ENCODE results near the gene RNF157. TPM values are rescaled to one million over a fixed set of nuclear protein-coding genes. Genes with fewer than 3 reads are reported as not detected.
A peak's percentile ranks its signal among the peaks of the same experiment; 100 is the strongest.

Gene RNF157
- total and polyA plus RNA-seq, 2 experiments from 2014 or later: 11.0 to 15.0 TPM

GRCh38 chr17:76115138-76115754 is 125.0 kb downstream of the RNF157 start:
- Histone ChIP-seq H3K27me3 (no peaks in the 10 kb centered on the region), H3K4me1 (ENCODE audit: low read depth) (no peaks in the 10 kb centered on the region), H3K36me3 (no peaks in the 10 kb centered on the region), H3K9me3 (ENCODE audit: low read depth) (no peaks in the 10 kb centered on the region), H3K4me3 (no peak overlapping the region), H3K27ac (no peak overlapping the region)
- no peak for TF ChIP-seq CTCF (IDR thresholded peaks at IDR 0.05; ENCODE audit: low read depth, low read length)
- no peak for DNase-seq (ENCODE audit: low read depth in 1 of 2, low spot score in 1 of 2)

GRCh38 chr17:76111956-76112355 is 128.3 kb downstream of the RNF157 start:
- TF ChIP-seq CTCF (IDR thresholded peaks at IDR 0.05; ENCODE audit: low read depth, low read length): no peak

GRCh38 chr17:76107509-76107908 is 132.8 kb downstream of the RNF157 start:
- no peak overlapping the region for H3K27ac ChIP-seq
- H3K36me3 ChIP-seq: no peaks in the 10 kb centered on the region
- no peaks in the 10 kb centered on the region for H3K27me3 ChIP-seq
- no peaks in the 10 kb centered on the region for H3K9me3 ChIP-seq (ENCODE audit: low read depth)
- peak; percentile 16 for TF ChIP-seq CTCF (IDR thresholded peaks at IDR 0.05; ENCODE audit: low read depth, low read length)
- peak in 1 of 2 donors; percentile 23 for DNase-seq (ENCODE audit: low read depth in 1 of 2, low spot score in 1 of 2)
- peaks cover 3% of the 10 kb centered on the region for H3K4me1 ChIP-seq (ENCODE audit: low read depth)
- H3K4me3 ChIP-seq: no peak overlapping the region

More at GRCh38 chr17:76111956-76112355, 128.3 kb downstream of the RNF157 start:
- no peak for DNase-seq (ENCODE audit: low read depth in 1 of 2, low spot score in 1 of 2)
- Histone ChIP-seq H3K9me3 (ENCODE audit: low read depth) (no peaks in the 10 kb centered on the region), H3K27ac (no peak overlapping the region), H3K36me3 (no peaks in the 10 kb centered on the region), H3K4me3 (no peak overlapping the region), H3K4me1 (ENCODE audit: low read depth) (no peaks in the 10 kb centered on the region), H3K27me3 (no peaks in the 10 kb centered on the region)

- Histone ChIP-seq H3K4me1 (ENCODE audit: low read depth) (peaks cover 5% of the 10 kb centered on the region), H3K4me3 (no peak overlapping the region), H3K36me3 (peaks cover under 1% of the 10 kb centered on the region), H3K9me3 (ENCODE audit: low read depth) (no peaks in the 10 kb centered on the region), H3K27ac (no peak overlapping the region), H3K27me3 (no peaks in the 10 kb centered on the region)
- DNase-seq (ENCODE audit: low read depth in 1 of 2, low spot score in 1 of 2): no peak
- TF ChIP-seq CTCF (IDR thresholded peaks at IDR 0.05; ENCODE audit: low read depth, low read length): no peak
Observed at GRCh38 chr17:76106703-76107102, 133.6 kb downstream of the RNF157 start.

- no peak for DNase-seq (ENCODE audit: low read depth in 1 of 2, low spot score in 1 of 2)
Observed at GRCh38 chr17:76104896-76105231, 135.4 kb downstream of the RNF157 start.

More at GRCh38 chr17:76104896-76105231, 135.4 kb downstream of the RNF157 start:
- Histone ChIP-seq H3K36me3 (peaks cover 12% of the 10 kb centered on the region), H3K4me1 (ENCODE audit: low read depth) (peaks cover 5% of the 10 kb centered on the region), H3K27me3 (no peaks in the 10 kb centered on the region), H3K4me3 (no peak overlapping the region), H3K27ac (no peak overlapping the region), H3K9me3 (ENCODE audit: low read depth) (no peaks in the 10 kb centered on the region)
- no peak for TF ChIP-seq CTCF (IDR thresholded peaks at IDR 0.05; ENCODE audit: low read depth, low read length)
